ENCODE measurements around the gene MAGIX.

The MAGIX gene

GRCh38 chrX:49208399-49208798 lies 45.8 kb downstream of the MAGIX start:
- no peak for DNase-seq

GRCh38 chrX:49209434-49210251 lies 47.1 kb downstream of the MAGIX start:
- no peak for DNase-seq

- no peak for DNase-seq
Measured at GRCh38 chrX:49210406-49210805, 47.8 kb downstream of the MAGIX start.

GRCh38 chrX:49211074-49211473 lies 48.5 kb downstream of the MAGIX start:
- no peak for DNase-seq

GRCh38 chrX:49212209-49212608 lies 49.7 kb downstream of the MAGIX start:
- DNase-seq, result no peak

- no peak for DNase-seq
Measured at GRCh38 chrX:49212861-49213260, 50.3 kb downstream of the MAGIX start.

- DNase-seq, result no peak
Measured at GRCh38 chrX:49214416-49214815, 51.9 kb downstream of the MAGIX start.

- no peak for DNase-seq
Measured at GRCh38 chrX:49214996-49215526, 52.5 kb downstream of the MAGIX start.

Measured in CD4-positive, alpha-beta T cell treated with Interferon alpha-2 for 1 hour (primary cell).